ENCODE measurements around the gene DFFB. TPM values are rescaled to one million over a fixed set of nuclear protein-coding genes. Genes with fewer than 3 reads are reported as not detected.

Gene DFFB
- total and polyA plus RNA-seq, 2 donors (not counting 1 experiment from before 2014, with no cell fraction given), result 6.4 to 7.6 TPM

DNA sequence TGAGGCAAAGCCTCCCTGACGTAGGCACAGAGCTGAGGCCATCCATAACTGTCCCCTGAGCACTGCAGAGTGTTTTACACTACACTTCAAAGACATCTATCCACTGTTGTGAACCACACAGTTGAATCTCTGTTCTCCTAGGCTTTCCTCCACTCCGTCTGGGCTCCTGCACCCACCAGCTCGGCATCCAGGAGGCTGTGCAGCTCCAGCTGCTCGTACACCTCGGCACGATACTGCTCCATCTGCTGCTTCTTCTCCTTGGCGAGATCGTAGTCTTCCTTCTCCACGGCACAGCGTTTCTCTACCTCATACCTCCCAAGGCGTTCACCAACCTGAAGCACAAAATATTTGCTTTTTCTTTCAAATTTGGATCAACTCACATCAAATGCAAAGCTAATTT is 18.5 kb upstream of the DFFB start:
- Histone ChIP-seq H3K9me3 (ENCODE audit: control insufficient read depth, insufficient read depth, low read depth, low read length) (no peaks in the 10 kb centered on the region), H3K4me1 (ENCODE audit: control insufficient read depth, extremely low read depth, insufficient read depth, low read length) (no peaks in the 10 kb centered on the region), H3K4me2 (ENCODE audit: extremely low read depth, insufficient read depth, low read length) (no peak overlapping the region), H3K79me2 (ENCODE audit: control insufficient read depth, insufficient read depth, low read length) (no peaks in the 10 kb centered on the region), H3K36me3 (ENCODE audit: control insufficient read depth, insufficient read depth, low read length) (peaks cover 4% of the 10 kb centered on the region), H3K9ac (ENCODE audit: insufficient read depth, low read length) (no peak overlapping the region), H3K27ac (ENCODE audit: insufficient read depth, low read length) (no peak overlapping the region), H3K27me3 (ENCODE audit: control insufficient read depth, insufficient read depth, low read length) (no peaks in the 10 kb centered on the region), H3K4me3 (replicated peaks in 1 of 4; ENCODE audit: control extremely low read depth in 1 of 4, insufficient read depth in 1 of 4, low read depth in 3 of 4, low read length in 4 of 4) (no peak overlapping the region), H2AFZ (ENCODE audit: low read length) (no peak overlapping the region), H4K20me1 (ENCODE audit: control insufficient read depth, extremely low read depth, insufficient read depth, low read length) (no peaks in the 10 kb centered on the region)
- TF ChIP-seq, protein P1, sequence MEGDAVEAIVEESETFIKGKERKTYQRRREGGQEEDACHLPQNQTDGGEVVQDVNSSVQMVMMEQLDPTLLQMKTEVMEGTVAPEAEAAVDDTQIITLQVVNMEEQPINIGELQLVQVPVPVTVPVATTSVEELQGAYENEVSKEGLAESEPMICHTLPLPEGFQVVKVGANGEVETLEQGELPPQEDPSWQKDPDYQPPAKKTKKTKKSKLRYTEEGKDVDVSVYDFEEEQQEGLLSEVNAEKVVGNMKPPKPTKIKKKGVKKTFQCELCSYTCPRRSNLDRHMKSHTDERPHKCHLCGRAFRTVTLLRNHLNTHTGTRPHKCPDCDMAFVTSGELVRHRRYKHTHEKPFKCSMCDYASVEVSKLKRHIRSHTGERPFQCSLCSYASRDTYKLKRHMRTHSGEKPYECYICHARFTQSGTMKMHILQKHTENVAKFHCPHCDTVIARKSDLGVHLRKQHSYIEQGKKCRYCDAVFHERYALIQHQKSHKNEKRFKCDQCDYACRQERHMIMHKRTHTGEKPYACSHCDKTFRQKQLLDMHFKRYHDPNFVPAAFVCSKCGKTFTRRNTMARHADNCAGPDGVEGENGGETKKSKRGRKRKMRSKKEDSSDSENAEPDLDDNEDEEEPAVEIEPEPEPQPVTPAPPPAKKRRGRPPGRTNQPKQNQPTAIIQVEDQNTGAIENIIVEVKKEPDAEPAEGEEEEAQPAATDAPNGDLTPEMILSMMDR (conservative IDR thresholded peaks at IDR 0.05 in 1 of 2, IDR thresholded peaks at IDR 0.05 in 1 of 2; ENCODE audit: low read depth in 1 of 2, low read length in 2 of 2), result no peak
- TF ChIP-seq EZH2 (IDR thresholded peaks at IDR 0.05; ENCODE audit: low read length, missing control alignments), result no peak
- no peak for DNase-seq (ENCODE audit: low read depth in 2 of 2)

DNA sequence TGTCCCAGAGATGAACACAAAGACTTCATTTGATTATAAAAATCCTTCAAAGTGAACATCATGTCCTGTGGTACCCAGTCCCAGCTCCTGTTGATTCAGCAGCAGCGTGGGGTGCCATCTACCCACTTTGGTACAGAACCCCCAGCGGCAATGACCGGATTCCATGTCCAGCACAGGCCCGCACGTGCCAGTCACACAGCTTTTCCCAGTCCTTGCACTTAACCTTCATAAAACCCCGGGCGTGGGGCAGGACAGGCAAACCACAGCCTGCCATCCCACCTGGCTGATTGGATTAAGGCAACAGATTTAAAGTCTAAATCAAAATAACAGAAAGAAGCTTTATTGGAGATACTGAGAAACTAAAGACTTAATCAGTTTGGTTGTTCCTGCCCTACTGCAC is 15.8 kb upstream of the DFFB start:
- H3K79me2 ChIP-seq (ENCODE audit: control insufficient read depth, insufficient read depth, low read length), result no peaks in the 10 kb centered on the region
- no peaks in the 10 kb centered on the region for H3K9me3 ChIP-seq (ENCODE audit: control insufficient read depth, insufficient read depth, low read depth, low read length)
- DNase-seq (ENCODE audit: low read depth in 2 of 2), result no peak
- H2AFZ ChIP-seq (ENCODE audit: low read length), result no peak overlapping the region
- peaks cover 4% of the 10 kb centered on the region for H3K36me3 ChIP-seq (ENCODE audit: control insufficient read depth, insufficient read depth, low read length)
- no peaks in the 10 kb centered on the region for H3K27me3 ChIP-seq (ENCODE audit: control insufficient read depth, insufficient read depth, low read length)
- no peak overlapping the region for H3K9ac ChIP-seq (ENCODE audit: insufficient read depth, low read length)
- no peak overlapping the region for H3K4me2 ChIP-seq (ENCODE audit: extremely low read depth, insufficient read depth, low read length)
- H3K27ac ChIP-seq (ENCODE audit: insufficient read depth, low read length), result no peak overlapping the region
- no peaks in the 10 kb centered on the region for H3K4me1 ChIP-seq (ENCODE audit: control insufficient read depth, extremely low read depth, insufficient read depth, low read length)
- no peaks in the 10 kb centered on the region for H4K20me1 ChIP-seq (ENCODE audit: control insufficient read depth, extremely low read depth, insufficient read depth, low read length)
- TF ChIP-seq EZH2 (IDR thresholded peaks at IDR 0.05; ENCODE audit: low read length, missing control alignments), result no peak
- TF ChIP-seq, protein P1 (conservative IDR thresholded peaks at IDR 0.05 in 1 of 2, IDR thresholded peaks at IDR 0.05 in 1 of 2; ENCODE audit: low read depth in 1 of 2, low read length in 2 of 2), result no peak
- H3K4me3 ChIP-seq (replicated peaks in 1 of 4; ENCODE audit: control extremely low read depth in 1 of 4, insufficient read depth in 1 of 4, low read depth in 3 of 4, low read length in 4 of 4), result no peak overlapping the region

DNA sequence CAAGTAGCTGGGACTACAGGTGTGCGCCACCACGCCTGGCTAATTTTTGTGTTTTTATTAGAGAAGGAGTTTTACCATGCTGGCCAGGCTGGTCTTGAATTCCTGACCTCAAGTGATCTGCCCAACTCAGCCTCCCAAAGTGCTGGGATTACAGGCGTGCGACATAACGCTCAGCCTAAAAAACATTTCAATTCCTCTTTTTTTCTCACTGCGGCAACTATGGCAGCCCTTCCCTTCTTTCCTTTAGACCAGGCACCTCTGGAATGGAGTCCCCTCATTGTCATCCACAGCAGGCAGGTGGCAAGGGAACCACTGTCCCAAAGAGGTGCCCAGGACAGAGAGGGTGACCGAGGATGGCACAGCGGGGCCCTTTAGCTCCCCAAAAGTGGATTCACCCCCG is 14.4 kb upstream of the DFFB start:
- TF ChIP-seq, protein P1 (conservative IDR thresholded peaks at IDR 0.05 in 1 of 2, IDR thresholded peaks at IDR 0.05 in 1 of 2; ENCODE audit: low read depth in 1 of 2, low read length in 2 of 2), result no peak
- no peak for TF ChIP-seq EZH2 (IDR thresholded peaks at IDR 0.05; ENCODE audit: low read length, missing control alignments)
- Histone ChIP-seq H4K20me1 (ENCODE audit: control insufficient read depth, extremely low read depth, insufficient read depth, low read length) (no peaks in the 10 kb centered on the region), H3K79me2 (ENCODE audit: control insufficient read depth, insufficient read depth, low read length) (no peaks in the 10 kb centered on the region), H3K9ac (ENCODE audit: insufficient read depth, low read length) (no peak overlapping the region), H3K4me2 (ENCODE audit: extremely low read depth, insufficient read depth, low read length) (no peak overlapping the region), H3K27ac (ENCODE audit: insufficient read depth, low read length) (no peak overlapping the region), H3K9me3 (ENCODE audit: control insufficient read depth, insufficient read depth, low read depth, low read length) (no peaks in the 10 kb centered on the region), H3K27me3 (ENCODE audit: control insufficient read depth, insufficient read depth, low read length) (no peaks in the 10 kb centered on the region), H3K4me1 (ENCODE audit: control insufficient read depth, extremely low read depth, insufficient read depth, low read length) (no peaks in the 10 kb centered on the region), H2AFZ (ENCODE audit: low read length) (no peak overlapping the region), H3K36me3 (ENCODE audit: control insufficient read depth, insufficient read depth, low read length) (peaks cover 4% of the 10 kb centered on the region), H3K4me3 (replicated peaks in 1 of 4; ENCODE audit: control extremely low read depth in 1 of 4, insufficient read depth in 1 of 4, low read depth in 3 of 4, low read length in 4 of 4) (no peak overlapping the region)
- DNase-seq (ENCODE audit: low read depth in 2 of 2), result no peak

Measured in fibroblast of lung (primary cell).